Measurements from ENCODE around the gene PDGFD.

The PDGFD gene

GRCh38 chr11:103875855-103876510 lies 288.0 kb downstream of the PDGFD start:
- no peak for DNase-seq

GRCh38 chr11:103872748-103873147 lies 291.2 kb downstream of the PDGFD start:
- DNase-seq: no peak

GRCh38 chr11:103871923-103872551 lies 291.9 kb downstream of the PDGFD start:
- DNase-seq: no peak

- DNase-seq: no peak
Observed at GRCh38 chr11:103870821-103871309, 293.1 kb downstream of the PDGFD start.

GRCh38 chr11:103867481-103867880 lies 296.5 kb downstream of the PDGFD start:
- DNase-seq: no peak

- no peak for DNase-seq
Observed at GRCh38 chr11:103863497-103863896, 300.4 kb downstream of the PDGFD start.

- no peak for DNase-seq
Observed at GRCh38 chr11:103862802-103863174, 301.2 kb downstream of the PDGFD start.

GRCh38 chr11:103862094-103862801 lies 301.7 kb downstream of the PDGFD start:
- no peak for DNase-seq

Data from activated gamma-delta T cell treated with Interleukin-2 at 50 U/mL for 16 hours (primary cell).